GM10847 (cell line): ENCODE results near the gene CASD1.

ENCODE experiments used
- POLR2A ChIP-seq: IDR thresholded peaks from 2 replicates; pipeline ENCODE4 v1.6.1; 2011; ENCODE audit not compliant: insufficient read length; ENCODE audit errors: extremely low read depth

CASD1 gene

GRCh38 chr7:94507962-94508361, 1.6 kb upstream of the CASD1 start:
- TF ChIP-seq POLR2A = no peak

GRCh38 chr7:94509887-94510581, 425 bp downstream of the CASD1 start:
- TF ChIP-seq POLR2A = peak; percentile 49

- TF ChIP-seq POLR2A = no peak
Observed at GRCh38 chr7:94510582-94511496, 1.2 kb downstream of the CASD1 start.

DNA sequence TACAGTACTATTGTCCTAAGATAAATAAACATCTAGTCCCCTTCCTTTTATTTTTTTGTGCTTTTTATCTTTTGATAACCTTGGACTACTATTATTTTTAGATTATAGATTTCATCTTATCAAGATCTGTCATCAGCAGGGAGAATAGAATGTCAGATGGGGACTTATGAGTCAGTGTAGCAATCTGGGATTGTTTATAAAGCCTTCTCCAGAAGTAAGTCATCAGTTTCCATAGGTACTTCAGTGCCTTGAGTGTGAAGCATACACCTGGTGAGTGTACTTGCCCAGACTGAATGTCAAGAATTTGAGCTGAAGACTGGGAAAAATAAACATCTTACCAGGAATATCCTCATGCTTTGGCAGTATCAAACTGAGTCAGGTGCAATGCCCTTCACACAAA, 2.1 kb downstream of the CASD1 start:
- TF ChIP-seq POLR2A = no peak

GRCh38 chr7:94512735-94513564, 3.3 kb downstream of the CASD1 start:
- TF ChIP-seq POLR2A = no peak

DNA sequence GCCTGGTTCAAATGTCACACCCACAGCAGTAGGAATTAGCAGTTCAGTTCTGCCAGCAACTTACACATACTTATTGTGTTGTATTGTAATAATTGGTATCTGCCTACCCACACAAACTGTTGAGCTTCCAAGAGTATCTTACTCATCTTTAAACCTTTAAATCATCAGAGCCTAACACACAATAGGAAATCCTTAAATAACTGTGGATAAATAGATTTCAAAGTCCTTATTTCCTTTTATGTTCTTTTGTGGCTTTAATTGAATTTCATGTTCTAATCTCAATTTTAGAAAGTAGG, 3.9 kb downstream of the CASD1 start:
- TF ChIP-seq POLR2A = no peak

GRCh38 chr7:94514140-94514889, 4.7 kb downstream of the CASD1 start:
- no peak for TF ChIP-seq POLR2A

GRCh38 chr7:94514917-94515316, 5.3 kb downstream of the CASD1 start:
- TF ChIP-seq POLR2A = no peak

DNA sequence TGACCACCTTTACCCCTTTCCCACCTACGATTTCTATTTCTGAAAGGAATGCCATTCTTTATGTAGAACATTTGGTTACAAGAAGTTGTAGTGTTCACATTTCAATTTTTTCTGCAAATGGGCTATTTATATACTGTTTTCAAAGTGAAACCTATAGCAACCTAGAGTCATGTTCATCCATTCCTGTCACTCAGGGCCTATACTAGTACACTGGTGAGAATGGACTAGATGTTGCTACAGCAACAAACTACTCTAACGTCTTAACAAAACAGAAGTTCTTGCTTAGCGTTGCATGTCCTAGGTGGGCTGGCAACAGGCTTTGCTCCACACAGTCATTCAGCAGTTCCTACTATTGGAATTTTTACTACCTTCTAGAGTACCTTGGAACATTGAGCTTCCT, 16.3 kb downstream of the CASD1 start:
- TF ChIP-seq POLR2A = no peak

DNA sequence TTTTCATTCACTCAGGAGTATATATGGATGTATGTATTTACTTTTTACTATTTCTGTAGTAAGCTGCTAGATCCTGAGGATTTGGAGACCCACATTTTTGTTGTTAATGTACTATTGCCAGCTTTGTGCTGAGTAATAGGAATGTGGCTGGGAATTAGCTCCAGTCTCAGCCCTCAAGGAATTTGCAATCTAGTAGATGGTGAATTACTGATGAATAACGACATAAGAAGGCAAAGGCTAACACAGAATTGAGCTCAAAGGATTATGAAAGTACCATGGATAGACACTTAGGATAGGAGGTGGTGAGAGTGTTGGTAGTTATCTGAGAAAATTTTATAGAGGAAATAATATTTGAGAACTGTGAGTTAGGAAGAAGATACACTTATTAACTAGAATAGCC, 19.9 kb downstream of the CASD1 start:
- no peak for TF ChIP-seq POLR2A

GRCh38 chr7:94530109-94530508, 20.5 kb downstream of the CASD1 start:
- no peak for TF ChIP-seq POLR2A

GRCh38 chr7:94532676-94533075, 23.1 kb downstream of the CASD1 start:
- no peak for TF ChIP-seq POLR2A

- no peak for TF ChIP-seq POLR2A
Observed at GRCh38 chr7:94540428-94540827, 30.8 kb downstream of the CASD1 start.

DNA sequence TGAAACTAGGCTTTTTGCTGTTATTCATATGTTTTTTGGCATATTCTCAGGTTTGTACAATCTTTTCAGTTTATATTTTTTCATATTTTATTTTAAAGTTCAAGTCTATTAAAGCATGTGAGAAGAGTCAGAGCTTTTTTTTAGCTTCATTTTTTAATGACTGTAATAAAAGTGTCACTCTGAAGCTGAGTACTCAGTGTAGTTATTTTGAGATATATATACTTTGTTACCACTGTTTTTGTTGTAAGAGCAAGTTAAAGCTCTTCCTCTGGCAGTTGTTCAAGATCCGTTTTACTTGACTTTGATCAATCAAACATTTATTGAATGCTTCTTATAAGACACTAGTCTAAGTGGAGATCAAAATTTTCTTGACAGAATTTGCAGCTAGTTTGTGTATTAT, 37.5 kb downstream of the CASD1 start:
- TF ChIP-seq POLR2A = no peak

GRCh38 chr7:94556028-94556427, 46.4 kb downstream of the CASD1 start:
- no peak for TF ChIP-seq POLR2A
